Loucy (cell line): ENCODE results near the gene ZNF423.

Experiments used
- H2AFZ ChIP-seq: fragments of 200-600 bp; sonication (generic); 2 replicates; pipeline ENCODE4 v1.6.0; 2016; ENCODE audit warnings: antibody characterized with exemption, mild to moderate bottlenecking, low read length, moderate library complexity
- H3F3A ChIP-seq: fragments of 200-600 bp; 2 replicates; pipeline ENCODE4 v1.6.0; 2016; ENCODE audit warnings: antibody characterized with exemption, low read depth, mild to moderate bottlenecking
- H3K27me3 ChIP-seq: fragments of 200-600 bp; sonication (generic); 2 replicates; pipeline ENCODE4 v1.6.1; 2014; ENCODE audit warnings: low read length, mild to moderate bottlenecking; ENCODE audit not compliant: insufficient read depth, poor library complexity, severe bottlenecking
- H3K36me3 ChIP-seq: fragments of 200-600 bp; sonication (generic); 2 replicates; pipeline ENCODE4 v1.6.1; 2016; ENCODE audit warnings: low read length; ENCODE audit not compliant: insufficient read depth
- H3K4me1 ChIP-seq: fragments of 200-600 bp; sonication (generic); 2 replicates; pipeline ENCODE4 v1.5.1; 2014; ENCODE audit warnings: low read length, mild to moderate bottlenecking; ENCODE audit not compliant: insufficient read depth, poor library complexity, severe bottlenecking
- H3K4me2 ChIP-seq: fragments of 200-600 bp; sonication (generic); 2 replicates; pipeline ENCODE4 v1.6.0; 2014; ENCODE audit warnings: antibody characterized with exemption, low read length, low read depth, mild to moderate bottlenecking; ENCODE audit not compliant: poor library complexity, severe bottlenecking
- H3K4me3 ChIP-seq: fragments of 200-600 bp; sonication (generic); 2 replicates; pipeline ENCODE4 v1.5.1; 2014; ENCODE audit warnings: low read length, mild to moderate bottlenecking, mixed read lengths; ENCODE audit not compliant: poor library complexity, severe bottlenecking
- H3K79me2 ChIP-seq: fragments of 200-600 bp; sonication (generic); 2 replicates; pipeline ENCODE4 v1.6.1; 2014; ENCODE audit warnings: low read length; ENCODE audit not compliant: insufficient read depth
- H3K9ac ChIP-seq: fragments of 200-600 bp; sonication (generic); 2 replicates; pipeline ENCODE4 v1.6.0; 2014; ENCODE audit warnings: mild to moderate bottlenecking, low read depth, low read length, moderate library complexity; ENCODE audit not compliant: poor library complexity, severe bottlenecking
- H3K9me2 ChIP-seq: fragments of 200-600 bp; sonication (generic); replicated peaks from 2 replicates; pipeline ENCODE4 v1.6.1; 2016; ENCODE audit warnings: low read depth, low read length, mixed read lengths
- H3K9me3 ChIP-seq: fragments of 200-600 bp; sonication (generic); 2 replicates; pipeline ENCODE4 v1.6.1; 2014; ENCODE audit warnings: mild to moderate bottlenecking, antibody characterized with exemption, low read length, low read depth; ENCODE audit not compliant: insufficient read depth
- H4K20me1 ChIP-seq: fragments of 200-600 bp; sonication (generic); 2 replicates; pipeline ENCODE4 v1.6.0; 2014; ENCODE audit warnings: antibody characterized with exemption, low read length, mild to moderate bottlenecking; ENCODE audit not compliant: insufficient read depth, poor library complexity, severe bottlenecking
- CTCF ChIP-seq: fragments of 200-600 bp; sonication (generic); conservative IDR thresholded peaks from 2 replicates; pipeline ENCODE4 v1.5.1; 2014; ENCODE audit warnings: mild to moderate bottlenecking, antibody characterized with exemption, low read length
- EZH2phosphoT487 ChIP-seq: fragments of 200-600 bp; IDR thresholded peaks from 2 replicates; pipeline ENCODE4 v1.6.1; 2018; ENCODE audit warnings: antibody characterized with exemption, mild to moderate bottlenecking, moderate library complexity, borderline replicate concordance

Gene ZNF423

GRCh38 chr16:49452578-49452977 is 403.3 kb downstream of the ZNF423 start:
- no peaks in the 10 kb centered on the region for H3K36me3 ChIP-seq
- H3K4me3 ChIP-seq, result no peak overlapping the region
- TF ChIP-seq CTCF (no peak), EZH2phosphoT487 (no peak)
- H4K20me1 ChIP-seq, result no peaks in the 10 kb centered on the region
- H3F3A ChIP-seq, result no peaks in the 10 kb centered on the region
- H3K27me3 ChIP-seq, result no peaks in the 10 kb centered on the region
- peaks cover 7% of the 10 kb centered on the region for H3K4me1 ChIP-seq
- no peak overlapping the region for H3K4me2 ChIP-seq
- no peaks in the 10 kb centered on the region for H3K79me2 ChIP-seq
- no peaks in the 10 kb centered on the region for H3K9me3 ChIP-seq
- no peak overlapping the region for H3K9ac ChIP-seq
- no peak overlapping the region for H2AFZ ChIP-seq
- no peaks in the 10 kb centered on the region for H3K9me2 ChIP-seq

GRCh38 chr16:49452108-49452507 is 403.8 kb downstream of the ZNF423 start:
- H3K4me3 ChIP-seq, result no peak overlapping the region
- no peak overlapping the region for H3K4me2 ChIP-seq
- H3K4me1 ChIP-seq, result peaks cover 7% of the 10 kb centered on the region
- no peaks in the 10 kb centered on the region for H3K9me2 ChIP-seq
- H3K79me2 ChIP-seq, result no peaks in the 10 kb centered on the region
- no peak overlapping the region for H3K9ac ChIP-seq
- TF ChIP-seq CTCF, result no peak
- no peak for TF ChIP-seq EZH2phosphoT487
- H3K36me3 ChIP-seq, result no peaks in the 10 kb centered on the region
- H4K20me1 ChIP-seq, result no peaks in the 10 kb centered on the region
- H3F3A ChIP-seq, result 0 out of 2 replicates have a peak, but pooled peaks cover 2% of the 10 kb centered on the region
- no peaks in the 10 kb centered on the region for H3K27me3 ChIP-seq
- no peaks in the 10 kb centered on the region for H3K9me3 ChIP-seq
- no peak overlapping the region for H2AFZ ChIP-seq

- Histone ChIP-seq H3K27me3 (no peaks in the 10 kb centered on the region), H3K9me3 (no peaks in the 10 kb centered on the region), H3K4me3 (no peak overlapping the region), H4K20me1 (no peaks in the 10 kb centered on the region), H3F3A (0 out of 2 replicates have a peak, but pooled peaks cover 4% of the 10 kb centered on the region), H3K79me2 (no peaks in the 10 kb centered on the region), H2AFZ (no peak overlapping the region), H3K4me2 (no peak overlapping the region), H3K4me1 (peaks cover 25% of the 10 kb centered on the region), H3K36me3 (no peaks in the 10 kb centered on the region), H3K9me2 (no peaks in the 10 kb centered on the region), H3K9ac (no peak overlapping the region)
- TF ChIP-seq EZH2phosphoT487, result no peak
- TF ChIP-seq CTCF, result no peak
These were observed 409.1 kb downstream of the ZNF423 start for GRCh38 chr16:49446805-49447204.
